K562 (cell line): Measurements from ENCODE around the gene ZBTB20. TPM values are rescaled to one million over a fixed set of nuclear protein-coding genes. Genes with fewer than 3 reads are reported as not detected.

ENCODE experiments used
- ATAC-seq: fragments of 200-7000 bp; cut with Tn5 transposase; 3 replicates; pipeline ENCODE4 v1.9.1; 2020; ENCODE audit warnings: moderate library complexity
- BruUV-seq: library from RNA; stranded (reverse); fragments of 400-500 nt; replicated peaks from 2 replicates; lab custom pipeline; 2021; lab: Mats Ljungman, UMichigan
- CTCF ChIA-PET: fragments of 300-600 bp; formaldehyde crosslinking; extraction: SDS; loops from one replicate; lab custom pipeline; 2021; ENCODE audit warnings: low intra/inter-chr PET ratio; lab: Yijun Ruan, JAX
- POLR2A ChIA-PET: fragments of 300-600, 350-650 bp; sonication (Branson Sonifier 250); formaldehyde crosslinking; extraction: SDS; loops from one replicate; lab custom pipeline; 2021; ENCODE audit warnings: antibody characterized with exemption, inconsistent platforms; lab: Yijun Ruan, JAX
- DNase-seq, 4 experiments: peaks; one replicate each; pipeline versions ENCODE4 v3.0.0 to v3.0.0-alpha.2; 2011 to 2018; ENCODE audit warnings: low spot score in 3 of 4, mixed read lengths in 3 of 4; ENCODE audit errors: extremely low read depth in 1 of 4
- FAIRE-seq: peaks from 2 replicates; lab custom pipeline; 2011; peaks lifted over from hg19 to GRCh38; lab: Jason Lieb, UNC
- H2AFZ ChIP-seq: 2 replicates; pipeline ENCODE4 v1.6.0; 2011; ENCODE audit warnings: low read depth, low read length, control low read depth, inconsistent platforms
- H3K27ac ChIP-seq: fragments of 200-600 bp; 3 replicates; pipeline ENCODE4 v1.8.0; 2011; ENCODE audit warnings: low read depth, mild to moderate bottlenecking, control low read depth, inconsistent platforms, low read length, moderate library complexity, mixed read lengths; ENCODE audit errors: extremely low read depth
- H3K27me3 ChIP-seq, 2 experiments: fragments of 300-600 bp in 1 of 2; 2 replicates in 1 of 2; 3 replicates in 1 of 2; pipeline versions ENCODE4 v1.6.0 to v1.8.0; 2011; ENCODE audit warnings: inconsistent platforms in 2 of 2, low read length in 2 of 2, mild to moderate bottlenecking in 1 of 2, mixed read lengths in 1 of 2, moderate library complexity in 1 of 2; ENCODE audit not compliant: control insufficient read depth in 2 of 2, insufficient read depth in 2 of 2
- H3K36me3 ChIP-seq: fragments of 300-600 bp; 3 replicates; pipeline ENCODE4 v1.8.0; 2011; ENCODE audit warnings: mild to moderate bottlenecking, low read length, inconsistent platforms; ENCODE audit not compliant: control insufficient read depth, insufficient read depth
- H3K4me1 ChIP-seq, 2 experiments: fragments of 200-600 bp in 1 of 2; replicated peaks in 1 of 2; 2 replicates in 1 of 2; 3 replicates in 1 of 2; pipeline versions ENCODE4 v1.5.1 to v1.8.0; 2011; ENCODE audit warnings: inconsistent platforms in 2 of 2, low read length in 2 of 2, mild to moderate bottlenecking in 1 of 2, mixed read lengths in 1 of 2, moderate library complexity in 1 of 2; ENCODE audit not compliant: control insufficient read depth in 2 of 2, insufficient read depth in 2 of 2
- H3K4me2 ChIP-seq: 2 replicates; pipeline ENCODE4 v1.6.1; 2011; ENCODE audit warnings: low read length, control low read depth, inconsistent platforms, mixed read lengths; ENCODE audit not compliant: insufficient read depth
- H3K4me3 ChIP-seq: fragments of 200-600 bp; sonication (generic), shearing (Covaris generic); 2 replicates; pipeline ENCODE4 v1.5.1; 2016; ENCODE audit warnings: control low read depth, inconsistent platforms
- H3K79me2 ChIP-seq: fragments of 200-600 bp; 3 replicates; pipeline ENCODE4 v1.8.0; 2011; ENCODE audit warnings: low read length, inconsistent platforms; ENCODE audit not compliant: control insufficient read depth, insufficient read depth
- H3K9ac ChIP-seq, 2 experiments: 2 replicates each; pipeline versions ENCODE4 v1.6.0 to v1.6.1; 2011; ENCODE audit warnings: low read depth in 2 of 2, low read length in 2 of 2, control low read depth in 1 of 2, inconsistent platforms in 1 of 2, mild to moderate bottlenecking in 1 of 2, mixed read lengths in 1 of 2; ENCODE audit not compliant: insufficient read depth in 1 of 2
- H3K9me1 ChIP-seq: one replicate; pipeline ENCODE4 v1.6.0; 2011; ENCODE audit warnings: inconsistent platforms, mild to moderate bottlenecking, low read length, moderate library complexity; ENCODE audit not compliant: control insufficient read depth, insufficient read depth
- H3K9me3 ChIP-seq: replicated peaks from 2 replicates; pipeline ENCODE4 v1.5.1; 2011; ENCODE audit warnings: low read depth, low read length, inconsistent platforms; ENCODE audit not compliant: control insufficient read depth, insufficient read depth
- H4K20me1 ChIP-seq: replicated peaks from 2 replicates; pipeline ENCODE4 v1.6.1; 2011; ENCODE audit warnings: low read length, inconsistent platforms, mixed read lengths; ENCODE audit not compliant: control insufficient read depth, insufficient read depth
- HDGF ChIP-seq: fragments of 450-650 bp; IDR thresholded peaks from 2 replicates; pipeline ENCODE4 v1.6.1; 2016
- IRF9 ChIP-seq: fragments of 450-650 bp; IDR thresholded peaks from 2 replicates; pipeline ENCODE4 v1.6.1; 2016; ENCODE audit warnings: missing biosample characterization, missing genetic modification characterization
- MTA3 ChIP-seq: fragments of 450-650 bp; formaldehyde crosslinking; IDR thresholded peaks from 2 replicates; pipeline ENCODE4 v1.6.1; 2017; ENCODE audit warnings: mild to moderate bottlenecking, borderline replicate concordance
- PATZ1 ChIP-seq: fragments of 250-450 bp; sonication (Bioruptor Pico); IDR thresholded peaks from 2 replicates; pipeline ENCODE4 v1.5.0; 2020; ENCODE audit warnings: mild to moderate bottlenecking, borderline replicate concordance
- RBM39 ChIP-seq: fragments of 200-400 bp; formaldehyde crosslinking; optimal IDR thresholded peaks from 2 replicates; pipeline ENCODE3; 2018; ENCODE audit warnings: low read depth, low read length
- RHOXF2B ChIP-seq: fragments of 250-450 bp; sonication (Bioruptor Pico); conservative IDR thresholded peaks from 2 replicates; pipeline ENCODE4 v1.5.1; 2021
- SAFB ChIP-seq: fragments of 200-400 bp; formaldehyde crosslinking; IDR thresholded peaks from 2 replicates; pipeline ENCODE4 v1.6.1; 2017; ENCODE audit warnings: low read depth, low read length, borderline replicate concordance
- TFAM ChIP-seq: fragments of 250-450 bp; sonication (Bioruptor Pico); conservative IDR thresholded peaks from 2 replicates; pipeline ENCODE4 v1.5.0; 2021; ENCODE audit warnings: mild to moderate bottlenecking, moderate library complexity
- ZBTB34 ChIP-seq: fragments of 250-450 bp; sonication (Bioruptor Pico); IDR thresholded peaks from 2 replicates; pipeline ENCODE4 v1.8.0; 2021; ENCODE audit warnings: mild to moderate bottlenecking, moderate library complexity
- ZNF512 ChIP-seq: IDR thresholded peaks from 2 replicates; pipeline ENCODE4 v1.6.1; 2016; ENCODE audit warnings: missing genetic modification characterization, missing compliant biosample characterization
- ZNF592 ChIP-seq: fragments of 450-650 bp; IDR thresholded peaks from 2 replicates; pipeline ENCODE4 v1.6.1; 2017; ENCODE audit warnings: antibody characterized with exemption, mild to moderate bottlenecking
- ZNF668 ChIP-seq: fragments of 250-450 bp; sonication (Bioruptor Pico); IDR thresholded peaks from 2 replicates; pipeline ENCODE4 v1.8.0; 2022; ENCODE audit warnings: mild to moderate bottlenecking, inconsistent platforms
- in situ Hi-C: fragments of 300-500 bp; cut with MboI; formaldehyde crosslinking; loops from 4 replicates; pipeline ENCODE4 v1.15.0; 2018; ENCODE audit warnings: inconsistent platforms, mixed read lengths
- intact Hi-C: fragments of 100-400 bp; cut with micrococcal nuclease; formaldehyde crosslinking; loops from 2 replicates; pipeline ENCODE4 v1.14.2; 2022
- polyA plus RNA-seq, 8 experiments: library from polyadenylated mRNA; depleted of rRNA in 4 of 8; stranded (reverse) in 5 of 8; unstranded in 3 of 8; fragments of >200 nt; fragmentation: Nextera tagmentation in 2 of 8; fragmentation: Illumina TruSeq in 1 of 8; extraction: Ambion mirVana in 2 of 8; extraction: Trizol in 1 of 8; gene quantifications; 2 replicates each; pipeline versions ENCODE4 v1.2.1 to v1.2.3, GENCODE V29; 2011 to 2014; ENCODE audit warnings: inconsistent platforms in 1 of 8, missing spikeins in 1 of 8
- total RNA-seq, 7 experiments: library from RNA; depleted of rRNA in 6 of 7; stranded (reverse); fragments of >200 nt in 6 of 7; fragmentation: Illumina TruSeq in 2 of 7; extraction: Trizol in 2 of 7; gene quantifications; 2 replicates each; pipeline versions ENCODE4 v1.2.1 to v1.2.3, GENCODE V29; 2011 to 2021; ENCODE audit warnings: low replicate concordance in 1 of 7

The ZBTB20 gene
- total and polyA plus RNA-seq, 9 of the 15 experiments (the other 6 are each of a cell fraction or from before 2014, with no cell fraction given), result 0.17 to 1.7 (median 0.45) TPM

- Histone ChIP-seq H2AFZ (no peak overlapping the region), H3K4me1 (no peaks in the 10 kb centered on the region), H3K9me3 (no peaks in the 10 kb centered on the region), H3K9me1 (no peaks in the 10 kb centered on the region), H3K4me2 (no peak overlapping the region), H3K36me3 (no peaks in the 10 kb centered on the region), H3K9ac (no peak overlapping the region), H3K27ac (no peak overlapping the region), H3K79me2 (peaks cover 7% of the 10 kb centered on the region; the same call in 2 of the 3 replicates), H3K27me3 (no peaks in the 10 kb centered on the region), H4K20me1 (no peaks in the 10 kb centered on the region), H3K4me3 (no peak overlapping the region)
- ChIA-PET POLR2A (no interaction called here), CTCF (no interaction called here)
- no TSS peak for BruUV-seq
- intact Hi-C loops, result no loop called here
- DNase-seq (no peak), ATAC-seq (no peak), FAIRE-seq (no peak)
- in situ Hi-C loops, result no loop called here
- TF ChIP-seq ZNF668 (CRISPR knock-in tag) (no peak), ZBTB34 (CRISPR knock-in tag) (no peak), ZNF512 (no peak), MTA3 (no peak), RHOXF2B (CRISPR knock-in tag) (no peak), RBM39 (no peak), TFAM (CRISPR knock-in tag) (no peak), IRF9 (tag) (no peak), PATZ1 (CRISPR knock-in tag) (no peak), HDGF (no peak), SAFB (no peak), ZNF592 (no peak)
Observed at GRCh38 chr3:115141033-115141757, 5.9 kb downstream of the ZBTB20 start.
